ENCODE results near the gene IPO11.
A peak's percentile ranks its signal among the peaks of the same experiment; 100 is the strongest.
"Not testable (repeated sequence)": the region's sequence is repeated elsewhere in the genome, so short reads cannot be mapped to it uniquely, and the experiment has no call there.

IPO11 gene

GRCh38 chr5:62514510-62515119 is 102.1 kb downstream of the IPO11 start:
- DNase-seq (ENCODE audit: low spot score) = no peak

- not testable (repeated sequence) for DNase-seq (ENCODE audit: low spot score)
Observed at GRCh38 chr5:62520812-62521211, 108.2 kb downstream of the IPO11 start.

- DNase-seq (ENCODE audit: low spot score) = peak; percentile 58
Observed at GRCh38 chr5:62521319-62521718, 108.8 kb downstream of the IPO11 start.

GRCh38 chr5:62522811-62523210 is 110.2 kb downstream of the IPO11 start:
- DNase-seq (ENCODE audit: low spot score) = no peak

GRCh38 chr5:62533597-62533996 is 121.0 kb downstream of the IPO11 start:
- DNase-seq (ENCODE audit: low spot score) = no peak

- DNase-seq (ENCODE audit: low spot score) = no peak
Observed at GRCh38 chr5:62534461-62535236, 122.1 kb downstream of the IPO11 start.

- DNase-seq (ENCODE audit: low spot score) = no peak
Observed at GRCh38 chr5:62536232-62536631, 123.7 kb downstream of the IPO11 start.

GRCh38 chr5:62536783-62537182 is 124.2 kb downstream of the IPO11 start:
- no peak for DNase-seq (ENCODE audit: low spot score)

- DNase-seq (ENCODE audit: low spot score) = no peak
Observed at GRCh38 chr5:62538017-62538942, 125.7 kb downstream of the IPO11 start.

GRCh38 chr5:62542720-62543119 is 130.2 kb downstream of the IPO11 start:
- no peak for DNase-seq (ENCODE audit: low spot score)

- no peak for DNase-seq (ENCODE audit: low spot score)
Observed at GRCh38 chr5:62547945-62548630, 135.5 kb downstream of the IPO11 start.

- DNase-seq (ENCODE audit: low spot score) = no peak
Observed at GRCh38 chr5:62550103-62550502, 137.5 kb downstream of the IPO11 start.

GRCh38 chr5:62555930-62556329 is 143.4 kb downstream of the IPO11 start:
- DNase-seq (ENCODE audit: low spot score) = no peak

- no peak for DNase-seq (ENCODE audit: low spot score)
Observed at GRCh38 chr5:62558941-62559340, 146.4 kb downstream of the IPO11 start.

GRCh38 chr5:62560786-62561185 is 148.2 kb downstream of the IPO11 start:
- no peak for DNase-seq (ENCODE audit: low spot score)

- no peak for DNase-seq (ENCODE audit: low spot score)
Observed at GRCh38 chr5:62561896-62562295, 149.3 kb downstream of the IPO11 start.

- no peak for DNase-seq (ENCODE audit: low spot score)
Observed at GRCh38 chr5:62562867-62563266, 150.3 kb downstream of the IPO11 start.

GRCh38 chr5:62564101-62564500 is 151.5 kb downstream of the IPO11 start:
- DNase-seq (ENCODE audit: low spot score) = no peak

- not testable (repeated sequence) for DNase-seq (ENCODE audit: low spot score)
Observed at GRCh38 chr5:62565740-62566139, 153.2 kb downstream of the IPO11 start.

GRCh38 chr5:62568143-62568542 is 155.6 kb downstream of the IPO11 start:
- no peak for DNase-seq (ENCODE audit: low spot score)

GRCh38 chr5:62568800-62569432 is 156.4 kb downstream of the IPO11 start:
- no peak for DNase-seq (ENCODE audit: low spot score)

- DNase-seq (ENCODE audit: low spot score) = no peak
Observed at GRCh38 chr5:62569470-62569869, 156.9 kb downstream of the IPO11 start.

All from Ammon's horn (tissue), 1 donor.